ENCODE results near the gene EGFL6.

Gene EGFL6

GRCh38 chrX:13658602-13659001 is 89.2 kb downstream of the EGFL6 start:
- POLR2A ChIA-PET, result interaction anchor here (1.6 kb wide), 1 partner anchor 76 kb away, joined by 6 read pairs; the partner anchor contains the start of genes OFD1 and TRAPPC2
- peak; percentile 19 for DNase-seq (ENCODE audit: extremely low spot score)

GRCh38 chrX:13659063-13659462 is 89.7 kb downstream of the EGFL6 start:
- TF ChIP-seq FOXM1 (IDR thresholded peaks at IDR 0.05; ENCODE audit: borderline replicate concordance), result no peak
- no peak for TF ChIP-seq SP1 (IDR thresholded peaks at IDR 0.05)
- TF ChIP-seq NFRKB (IDR thresholded peaks at IDR 0.05), result no peak
- TF ChIP-seq ELF4 (IDR thresholded peaks at IDR 0.05), result no peak
- TF ChIP-seq FOXK2 (IDR thresholded peaks at IDR 0.05), result no peak
- TF ChIP-seq SUZ12 (IDR thresholded peaks at IDR 0.05), result no peak
- TF ChIP-seq CTBP1 (IDR thresholded peaks at IDR 0.05; ENCODE audit: borderline replicate concordance), result no peak
- TF ChIP-seq L3MBTL2 (conservative IDR thresholded peaks at IDR 0.05), result no peak
- no peak for TF ChIP-seq HDGF (IDR thresholded peaks at IDR 0.05; ENCODE audit: borderline replicate concordance)
- ChIA-PET POLR2A (interaction anchor here (1.6 kb wide), 1 partner anchor 76 kb away, joined by 6 read pairs; the partner anchor contains the start of genes OFD1 and TRAPPC2), CTCF (interaction anchor here (0.8 to 0.9 kb wide), 2 partner anchors 8 to 17 kb away, joined by 3 to 4 read pairs; no protein-coding TSS in a partner anchor)
- no peak for DNase-seq (ENCODE audit: extremely low spot score)

More at GRCh38 chrX:13658602-13659001, 89.2 kb downstream of the EGFL6 start:
- CTCF ChIA-PET, result interaction anchor here (0.8 kb wide), 1 partner anchor 8 kb away, joined by 4 read pairs; no protein-coding TSS in a partner anchor
- TF ChIP-seq CTBP1 (IDR thresholded peaks at IDR 0.05; ENCODE audit: borderline replicate concordance) (no peak), FOXA1 (IDR thresholded peaks at IDR 0.05) (no peak), BHLHE40 (IDR thresholded peaks at IDR 0.05; ENCODE audit: borderline replicate concordance) (no peak), ARNT (IDR thresholded peaks at IDR 0.05) (no peak), TARDBP (IDR thresholded peaks at IDR 0.05) (no peak), FOXK2 (IDR thresholded peaks at IDR 0.05) (no peak), L3MBTL2 (conservative IDR thresholded peaks at IDR 0.05) (no peak), NFRKB (IDR thresholded peaks at IDR 0.05) (no peak), ELF4 (IDR thresholded peaks at IDR 0.05) (no peak), FOXM1 (IDR thresholded peaks at IDR 0.05; ENCODE audit: borderline replicate concordance) (no peak), SP1 (IDR thresholded peaks at IDR 0.05) (no peak), ZNF384 (IDR thresholded peaks at IDR 0.05) (no peak), SUZ12 (IDR thresholded peaks at IDR 0.05) (no peak)

- TF ChIP-seq PKNOX1 (IDR thresholded peaks at IDR 0.05), result peak; percentile 37
- TF ChIP-seq NFRKB (IDR thresholded peaks at IDR 0.05), result no peak
- no peak for TF ChIP-seq BHLHE40 (IDR thresholded peaks at IDR 0.05; ENCODE audit: borderline replicate concordance)
- no peak for TF ChIP-seq ELF4 (IDR thresholded peaks at IDR 0.05)
- no peak for TF ChIP-seq SP1 (IDR thresholded peaks at IDR 0.05)
- no peak for TF ChIP-seq LEF1 (IDR thresholded peaks at IDR 0.05; ENCODE audit: borderline replicate concordance)
- no peak for TF ChIP-seq ARNT (IDR thresholded peaks at IDR 0.05)
- no peak for TF ChIP-seq ZNF384 (IDR thresholded peaks at IDR 0.05)
- no peak for TF ChIP-seq L3MBTL2 (conservative IDR thresholded peaks at IDR 0.05)
- no peak for DNase-seq (ENCODE audit: extremely low spot score)
- ChIA-PET POLR2A (interaction anchor here (0.9 to 2.8 kb wide), 5 partner anchors 9 to 73 kb away, joined by 3 to 17 read pairs (median 3); partner anchors contain the start of genes OFD1, RAB9A, TCEANC and TRAPPC2), CTCF (interaction anchor here (0.7 to 0.9 kb wide), 3 partner anchors 94 to 322 kb away, joined by 3 read pairs; no protein-coding TSS in a partner anchor)
Observed at GRCh38 chrX:13661735-13662288, 92.4 kb downstream of the EGFL6 start.

GRCh38 chrX:13662355-13662791 is 93.0 kb downstream of the EGFL6 start:
- DNase-seq (ENCODE audit: extremely low spot score), result no peak
- POLR2A ChIA-PET, result interaction anchor here (0.9 to 2.8 kb wide), 6 partner anchors 10 to 72 kb away, joined by 3 to 17 read pairs (median 3); partner anchors contain the start of genes OFD1, RAB9A, TCEANC and TRAPPC2
- TF ChIP-seq FOXA1 (IDR thresholded peaks at IDR 0.05), result no peak
- TF ChIP-seq SUZ12 (IDR thresholded peaks at IDR 0.05), result no peak
- TF ChIP-seq FOXM1 (IDR thresholded peaks at IDR 0.05; ENCODE audit: borderline replicate concordance), result no peak
- TF ChIP-seq FOXK2 (IDR thresholded peaks at IDR 0.05), result no peak
- CTCF ChIA-PET, result interaction anchor here (0.8 to 1.1 kb wide), 4 partner anchors 9 to 156 kb away, joined by 3 to 5 read pairs (median 3); no protein-coding TSS in a partner anchor

- TF ChIP-seq ARNT (IDR thresholded peaks at IDR 0.05), result no peak
- TF ChIP-seq HDGF (IDR thresholded peaks at IDR 0.05; ENCODE audit: borderline replicate concordance), result no peak
- TF ChIP-seq FOXA1 (IDR thresholded peaks at IDR 0.05), result no peak
- no peak for TF ChIP-seq FOXK2 (IDR thresholded peaks at IDR 0.05)
- TF ChIP-seq ZNF384 (IDR thresholded peaks at IDR 0.05), result no peak
- no peak for DNase-seq (ENCODE audit: extremely low spot score)
- ChIA-PET POLR2A (interaction anchor here (1.4 to 2.8 kb wide), 3 partner anchors 11 to 71 kb away, joined by 3 to 17 read pairs (median 4); partner anchors contain the start of genes OFD1, TCEANC and TRAPPC2), CTCF (no interaction called here)
Observed at GRCh38 chrX:13664020-13664419, 94.6 kb downstream of the EGFL6 start.

- ChIA-PET POLR2A (interaction anchor here (1.5 kb wide), 1 partner anchor 68 kb away, joined by 4 read pairs; the partner anchor contains the start of genes OFD1 and TRAPPC2), CTCF (interaction anchor here (1.4 kb wide), 1 partner anchor 8 kb away, joined by 4 read pairs; no protein-coding TSS in a partner anchor)
- no peak for TF ChIP-seq ZNF384 (IDR thresholded peaks at IDR 0.05)
- TF ChIP-seq ARNT (IDR thresholded peaks at IDR 0.05), result no peak
- TF ChIP-seq FOXK2 (IDR thresholded peaks at IDR 0.05), result no peak
- no peak for TF ChIP-seq L3MBTL2 (conservative IDR thresholded peaks at IDR 0.05)
- no peak for TF ChIP-seq ELF4 (IDR thresholded peaks at IDR 0.05)
- no peak for TF ChIP-seq PKNOX1 (IDR thresholded peaks at IDR 0.05)
- no peak for TF ChIP-seq TARDBP (IDR thresholded peaks at IDR 0.05)
- TF ChIP-seq SUZ12 (IDR thresholded peaks at IDR 0.05), result no peak
- DNase-seq (ENCODE audit: extremely low spot score), result no peak
Observed at GRCh38 chrX:13666836-13667235, 97.4 kb downstream of the EGFL6 start.

GRCh38 chrX:13667919-13668318 is 98.5 kb downstream of the EGFL6 start:
- ChIA-PET CTCF (interaction anchor here (1.4 kb wide), 1 partner anchor 9 kb away, joined by 4 read pairs; no protein-coding TSS in a partner anchor), POLR2A (interaction anchor here (1.5 kb wide), 1 partner anchor 67 kb away, joined by 4 read pairs; the partner anchor contains the start of genes OFD1 and TRAPPC2)
- no peak for DNase-seq (ENCODE audit: extremely low spot score)
- TF ChIP-seq CTBP1 (IDR thresholded peaks at IDR 0.05; ENCODE audit: borderline replicate concordance), result no peak
- no peak for TF ChIP-seq HDGF (IDR thresholded peaks at IDR 0.05; ENCODE audit: borderline replicate concordance)
- no peak for TF ChIP-seq ARNT (IDR thresholded peaks at IDR 0.05)
